ENCODE results near the gene XRCC5. TPM values are rescaled to one million over a fixed set of nuclear protein-coding genes. Genes with fewer than 3 reads are reported as not detected.

The XRCC5 gene
- total RNA-seq, 1 experiment from 2014 or later: 618 TPM

- H3K27me3 Mint-ChIP-seq (ENCODE audit: low read depth): no peaks in the 10 kb centered on the region
- no peak overlapping the region for H3K4ac ChIP-seq (ENCODE audit: low read depth, low read length)
Measured at GRCh38 chr2:216072473-216072872, 36.7 kb upstream of the XRCC5 start.

More at GRCh38 chr2:216072473-216072872, 36.7 kb upstream of the XRCC5 start:
- Mint-ChIP-seq H3K36me3 (ENCODE audit: insufficient read depth in 1 of 3, low read depth in 3 of 3) (peaks cover 0 to 5% (median 0%) of the 10 kb centered on the region in 3 experiments; a peak in 4 of 7 replicates), H3K4me1 (no peaks in the 10 kb centered on the region), H3K27ac (no peak overlapping the region), H3K9me3 (no peaks in the 10 kb centered on the region), H3K4me3 (no peak overlapping the region)
- no peak overlapping the region for H3K18ac ChIP-seq (ENCODE audit: insufficient read length, low read depth, low read length)
- no peak overlapping the region for H3K4me2 ChIP-seq (ENCODE audit: insufficient read depth, insufficient read length, low read length)
- no peaks in the 10 kb centered on the region for H4K20me1 ChIP-seq (ENCODE audit: control insufficient read depth, insufficient read depth, insufficient read length)
- no peaks in the 10 kb centered on the region for H3K23me2 ChIP-seq (ENCODE audit: insufficient read length, low read depth, low read length, poor library complexity, severe bottlenecking)
- H2BK20ac ChIP-seq (ENCODE audit: low read depth, low read length, poor library complexity, severe bottlenecking): no peak overlapping the region
- H3K79me2 ChIP-seq (ENCODE audit: insufficient read depth, low read length): no peaks in the 10 kb centered on the region
- no peak overlapping the region for H3K9ac ChIP-seq (ENCODE audit: extremely low read depth, insufficient read length, low read length)
- no peaks in the 10 kb centered on the region for H3K79me1 ChIP-seq (ENCODE audit: insufficient read depth, low read depth, low read length, poor library complexity, severe bottlenecking)
- no peaks in the 10 kb centered on the region for H3K27me3 ChIP-seq (ENCODE audit: insufficient read depth, low read length)
- no peak overlapping the region for H2BK5ac ChIP-seq (ENCODE audit: insufficient read length, low read length)
- no peak overlapping the region for H3K23ac ChIP-seq (ENCODE audit: insufficient read length, low read depth, low read length)
- H3K56ac ChIP-seq (ENCODE audit: insufficient read length, low read depth, low read length): no peak overlapping the region
- no peak overlapping the region for H3K14ac ChIP-seq (ENCODE audit: insufficient read depth, low read length)
- no peak overlapping the region for H2AFZ ChIP-seq (ENCODE audit: low read length)
- no peak overlapping the region for H2BK12ac ChIP-seq (ENCODE audit: insufficient read length, low read depth, low read length)
- H4K91ac ChIP-seq (ENCODE audit: insufficient read length, low read depth, low read length): no peak overlapping the region
- no peaks in the 10 kb centered on the region for H3K9me3 ChIP-seq (ENCODE audit: control insufficient read depth, low read depth, low read length)
- no peak overlapping the region for H2AK5ac ChIP-seq (ENCODE audit: insufficient read length, low read length)
- DNase-seq: no peak
- H3T11ph ChIP-seq (ENCODE audit: low read length): no peak overlapping the region
- no peaks in the 10 kb centered on the region for H3K4me1 ChIP-seq (ENCODE audit: insufficient read depth, low read length)
- no peak overlapping the region for H2BK15ac ChIP-seq (ENCODE audit: low read depth, low read length)
- H2BK120ac ChIP-seq (ENCODE audit: low read depth, low read length, poor library complexity, severe bottlenecking): no peak overlapping the region
- no peak overlapping the region for H3K27ac ChIP-seq (ENCODE audit: insufficient read length, low read depth, low read length)
- no peak overlapping the region for H4K5ac ChIP-seq (ENCODE audit: insufficient read length, low read depth, low read length)
- no peak for TF ChIP-seq CTCF (conservative IDR thresholded peaks at IDR 0.05)
- H4K8ac ChIP-seq (replicated peaks; ENCODE audit: insufficient read length, low read depth, low read length): no peak overlapping the region
